ENCODE measurements around the gene C17orf107. TPM values are rescaled to one million over a fixed set of nuclear protein-coding genes. Genes with fewer than 3 reads are reported as not detected.
"Not testable (repeated sequence)": the region's sequence is repeated elsewhere in the genome, so short reads cannot be mapped to it uniquely, and the experiment has no call there.

C17orf107 gene
- total RNA-seq, 1 donor from 2014 or later = 1.8 TPM

DNA sequence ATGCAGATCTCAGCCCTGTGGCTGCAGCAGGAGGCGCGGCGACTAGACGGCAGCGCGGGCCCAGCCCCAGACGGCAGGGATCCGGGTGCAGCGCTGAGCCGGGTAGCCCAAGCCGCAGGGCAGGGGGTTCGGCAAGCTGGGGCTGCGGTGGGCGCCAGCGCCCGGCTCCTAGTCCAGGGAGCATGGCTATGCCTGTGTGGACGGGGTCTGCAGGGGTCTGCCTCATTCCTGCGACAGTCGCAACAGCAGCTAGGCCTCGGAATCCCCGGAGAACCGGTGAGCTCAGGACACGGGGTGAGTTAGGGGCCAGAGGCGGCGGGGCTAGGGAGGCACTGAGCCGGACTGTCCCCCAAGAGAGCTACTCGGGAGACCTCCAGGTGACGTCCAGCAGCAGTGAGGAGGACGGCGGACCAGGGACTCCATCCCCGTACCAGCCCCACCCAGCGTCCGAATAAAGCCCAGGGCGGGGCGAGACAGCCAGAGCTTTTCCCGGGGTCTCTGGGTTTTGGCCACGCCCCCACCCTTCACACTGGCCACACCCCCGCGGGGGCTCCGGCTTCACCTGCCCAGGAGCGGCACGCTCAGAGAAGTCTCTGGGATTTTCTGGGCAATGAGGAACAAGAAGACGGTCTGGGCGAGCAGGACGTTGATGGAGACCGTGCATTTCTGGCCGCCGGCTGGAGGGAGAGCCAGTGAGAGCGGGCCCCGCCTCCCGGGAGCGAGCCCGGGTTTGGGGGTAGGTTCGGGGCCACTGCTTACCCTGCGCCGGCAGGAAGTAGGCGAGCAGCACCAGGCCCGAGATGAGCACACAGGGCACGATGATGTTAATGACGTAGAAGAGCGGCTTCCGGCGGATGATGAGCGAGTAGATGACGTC, 1.1 kb downstream of the C17orf107 start:
- Mint-ChIP-seq H3K4me1 (peaks cover 10% of the 10 kb centered on the region), H3K36me3 (ENCODE audit: low read depth) (peaks cover 3% of the 10 kb centered on the region), H3K27me3 (ENCODE audit: low read depth) (peaks cover 16% of the 10 kb centered on the region), H3K4me3 (no peak overlapping the region), H3K9me3 (no peaks in the 10 kb centered on the region), H3K27ac (ENCODE audit: unreplicated experiment) (no peak overlapping the region)
- TF ChIP-seq, protein P1, sequence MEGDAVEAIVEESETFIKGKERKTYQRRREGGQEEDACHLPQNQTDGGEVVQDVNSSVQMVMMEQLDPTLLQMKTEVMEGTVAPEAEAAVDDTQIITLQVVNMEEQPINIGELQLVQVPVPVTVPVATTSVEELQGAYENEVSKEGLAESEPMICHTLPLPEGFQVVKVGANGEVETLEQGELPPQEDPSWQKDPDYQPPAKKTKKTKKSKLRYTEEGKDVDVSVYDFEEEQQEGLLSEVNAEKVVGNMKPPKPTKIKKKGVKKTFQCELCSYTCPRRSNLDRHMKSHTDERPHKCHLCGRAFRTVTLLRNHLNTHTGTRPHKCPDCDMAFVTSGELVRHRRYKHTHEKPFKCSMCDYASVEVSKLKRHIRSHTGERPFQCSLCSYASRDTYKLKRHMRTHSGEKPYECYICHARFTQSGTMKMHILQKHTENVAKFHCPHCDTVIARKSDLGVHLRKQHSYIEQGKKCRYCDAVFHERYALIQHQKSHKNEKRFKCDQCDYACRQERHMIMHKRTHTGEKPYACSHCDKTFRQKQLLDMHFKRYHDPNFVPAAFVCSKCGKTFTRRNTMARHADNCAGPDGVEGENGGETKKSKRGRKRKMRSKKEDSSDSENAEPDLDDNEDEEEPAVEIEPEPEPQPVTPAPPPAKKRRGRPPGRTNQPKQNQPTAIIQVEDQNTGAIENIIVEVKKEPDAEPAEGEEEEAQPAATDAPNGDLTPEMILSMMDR (conservative IDR thresholded peaks at IDR 0.05) = no peak
- DNase-seq (ENCODE audit: low read depth, low spot score) = no peak

DNA sequence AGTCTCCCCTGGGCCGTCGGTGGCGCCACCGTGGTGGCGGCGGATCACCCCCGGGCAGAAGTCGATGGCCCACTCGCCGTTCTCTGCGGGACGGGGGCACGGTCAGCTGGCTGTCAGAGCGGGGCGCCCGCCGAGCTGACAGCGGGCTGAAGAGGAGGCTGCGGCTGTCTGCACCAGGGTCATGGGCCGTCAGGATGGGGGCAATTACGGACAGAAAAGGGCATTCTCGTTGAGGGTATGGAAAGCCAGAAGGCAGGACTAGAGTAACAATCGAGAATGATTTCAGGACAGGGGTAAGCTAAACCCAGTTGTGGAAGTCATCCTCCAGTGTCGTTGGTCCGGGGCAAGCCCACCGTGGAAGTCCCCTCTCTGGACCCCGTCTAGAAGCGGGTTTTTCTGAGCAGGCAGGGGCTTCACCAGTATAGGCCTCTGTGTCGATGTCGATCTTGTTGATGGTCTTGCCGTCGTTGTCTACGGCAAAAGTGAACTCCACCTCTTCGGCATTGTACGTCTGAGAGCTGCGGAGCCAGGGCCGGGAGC, 1.8 kb downstream of the C17orf107 start:
- Mint-ChIP-seq H3K9me3 (no peaks in the 10 kb centered on the region), H3K27ac (ENCODE audit: unreplicated experiment) (no peak overlapping the region), H3K4me3 (no peak overlapping the region), H3K27me3 (ENCODE audit: low read depth) (peaks cover 20% of the 10 kb centered on the region), H3K36me3 (ENCODE audit: low read depth) (peaks cover 3% of the 10 kb centered on the region), H3K4me1 (peaks cover 10% of the 10 kb centered on the region)
- TF ChIP-seq, protein P1 (conservative IDR thresholded peaks at IDR 0.05) = no peak
- no peak for DNase-seq (ENCODE audit: low read depth, low spot score)

DNA sequence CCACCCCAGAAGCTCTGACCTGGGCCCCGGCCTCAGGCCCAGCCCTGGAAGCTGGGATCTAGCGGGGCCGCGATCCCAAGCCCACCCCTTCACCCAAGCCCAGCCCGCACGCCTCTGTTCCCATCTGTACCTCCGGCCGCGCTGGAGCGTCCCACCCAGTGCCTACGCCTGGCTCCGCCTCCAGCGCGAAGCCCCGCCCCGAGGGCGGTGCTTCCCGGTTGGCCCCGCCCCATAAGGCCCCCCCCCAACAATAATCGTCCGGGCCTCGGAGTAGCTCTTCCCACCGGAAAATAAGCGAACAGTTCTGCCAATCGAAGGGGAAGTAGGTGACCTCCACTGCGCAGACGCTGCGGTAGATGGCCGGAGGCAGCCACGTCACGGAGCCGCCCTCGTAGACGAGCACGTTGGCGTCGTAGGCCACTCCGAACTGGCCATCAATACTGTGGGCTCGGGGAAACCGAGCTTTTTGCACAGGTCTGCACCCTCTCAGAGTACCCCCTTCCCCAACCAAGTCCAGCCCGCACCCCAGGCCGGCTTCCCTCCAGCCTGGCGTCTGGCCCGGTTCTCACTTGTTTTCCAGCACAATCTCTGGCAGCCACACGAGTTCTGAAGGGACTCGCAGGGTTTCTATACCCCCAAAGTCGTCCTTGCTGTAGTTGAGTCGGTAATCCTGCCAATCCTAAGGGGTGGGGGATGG, 2.5 kb downstream of the C17orf107 start:
- H3K9me3 Mint-ChIP-seq = no peaks in the 10 kb centered on the region
- H3K4me1 Mint-ChIP-seq = peaks cover 10% of the 10 kb centered on the region
- peaks cover 3% of the 10 kb centered on the region for H3K36me3 Mint-ChIP-seq (ENCODE audit: low read depth)
- no peak for DNase-seq (ENCODE audit: low read depth, low spot score)
- H3K4me3 Mint-ChIP-seq = no peak overlapping the region
- H3K27ac Mint-ChIP-seq (ENCODE audit: unreplicated experiment) = no peak overlapping the region
- H3K27me3 Mint-ChIP-seq (ENCODE audit: low read depth) = peaks cover 20% of the 10 kb centered on the region
- TF ChIP-seq, protein P1 (conservative IDR thresholded peaks at IDR 0.05) = no peak

DNA sequence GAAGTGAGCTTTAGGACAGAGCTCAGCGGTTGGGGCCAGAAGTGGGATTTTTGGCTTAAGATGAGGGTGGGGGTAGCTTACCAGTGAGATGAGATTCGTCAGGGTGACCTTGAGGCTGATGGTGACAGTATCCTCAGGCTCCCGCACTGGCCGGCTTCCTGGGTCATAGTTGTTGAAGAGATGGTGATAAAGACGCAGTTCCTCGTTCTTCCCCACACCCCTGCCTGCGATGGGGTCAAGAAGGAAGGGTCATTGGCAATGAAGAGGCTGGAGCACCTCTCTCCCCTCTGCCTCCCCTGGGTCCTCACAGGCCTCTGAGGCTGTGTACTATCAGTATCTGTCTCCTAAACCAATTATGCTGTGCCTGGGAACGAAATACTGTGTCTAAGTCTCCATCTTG, 3.2 kb downstream of the C17orf107 start:
- Mint-ChIP-seq H3K27ac (ENCODE audit: unreplicated experiment) (no peak overlapping the region), H3K36me3 (ENCODE audit: low read depth) (peaks cover 3% of the 10 kb centered on the region), H3K27me3 (ENCODE audit: low read depth) (peaks cover 20% of the 10 kb centered on the region), H3K4me3 (no peak overlapping the region), H3K4me1 (peaks cover 10% of the 10 kb centered on the region), H3K9me3 (no peaks in the 10 kb centered on the region)
- DNase-seq (ENCODE audit: low read depth, low spot score) = no peak
- TF ChIP-seq, protein P1 (conservative IDR thresholded peaks at IDR 0.05) = no peak

DNA sequence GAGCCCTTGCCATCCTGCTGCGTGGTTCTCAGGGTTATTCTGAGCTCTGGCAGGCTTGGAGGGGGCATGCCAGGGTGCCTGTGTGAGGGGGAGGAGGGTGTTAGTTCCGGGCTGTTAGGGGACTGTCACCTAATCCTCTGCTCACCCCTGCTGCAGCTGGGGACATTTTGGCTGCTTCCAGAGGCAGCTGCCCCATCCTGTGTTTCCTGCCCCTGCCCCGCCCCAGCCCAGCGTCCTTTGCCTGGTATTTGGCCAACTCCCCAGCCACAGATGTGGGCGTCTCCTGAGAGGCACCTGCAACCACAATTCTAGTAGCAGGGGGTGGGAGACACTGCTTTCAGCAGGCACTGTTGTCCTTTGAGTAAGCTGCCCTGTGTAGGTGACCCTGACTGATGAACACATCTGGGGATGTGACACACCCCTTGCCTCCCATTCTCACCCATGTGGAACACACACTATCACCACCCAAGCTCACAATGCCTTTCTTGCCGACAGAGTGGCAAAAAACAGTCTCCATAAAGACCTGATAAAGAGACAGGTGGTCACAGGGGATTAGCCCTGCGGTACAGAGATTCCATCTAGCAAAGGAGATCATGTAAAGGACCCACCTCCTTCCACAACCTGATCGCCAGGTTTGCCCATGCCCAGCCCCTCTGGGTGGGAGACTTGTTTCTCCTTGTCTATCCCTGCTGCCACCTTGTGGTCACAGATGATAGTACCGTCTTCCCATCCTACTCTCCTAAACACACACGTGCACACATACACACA, 3.9 kb downstream of the C17orf107 start, which contains the start of gene CHRNE:
TSS of gene CHRNE (minus strand) at position 48 of the 768 bp plus-strand sequence. CDS start at position 13, 35 bp downstream.
- peak within 1 kb of the TSS; percentile 69 for H3K4me3 Mint-ChIP-seq
- peak within 1 kb of the TSS; percentile 83 for H3K27ac Mint-ChIP-seq (ENCODE audit: unreplicated experiment)
- no peaks in the 10 kb centered on the region for H3K9me3 Mint-ChIP-seq
- H3K4me1 Mint-ChIP-seq = peaks cover 10% of the 10 kb centered on the region
- TF ChIP-seq, protein P1 (conservative IDR thresholded peaks at IDR 0.05) = peak; percentile 79
- peaks cover 20% of the 10 kb centered on the region for H3K27me3 Mint-ChIP-seq (ENCODE audit: low read depth)
- DNase-seq (ENCODE audit: low read depth, low spot score) = peak; percentile 74
- peaks cover 3% of the 10 kb centered on the region for H3K36me3 Mint-ChIP-seq (ENCODE audit: low read depth)

DNA sequence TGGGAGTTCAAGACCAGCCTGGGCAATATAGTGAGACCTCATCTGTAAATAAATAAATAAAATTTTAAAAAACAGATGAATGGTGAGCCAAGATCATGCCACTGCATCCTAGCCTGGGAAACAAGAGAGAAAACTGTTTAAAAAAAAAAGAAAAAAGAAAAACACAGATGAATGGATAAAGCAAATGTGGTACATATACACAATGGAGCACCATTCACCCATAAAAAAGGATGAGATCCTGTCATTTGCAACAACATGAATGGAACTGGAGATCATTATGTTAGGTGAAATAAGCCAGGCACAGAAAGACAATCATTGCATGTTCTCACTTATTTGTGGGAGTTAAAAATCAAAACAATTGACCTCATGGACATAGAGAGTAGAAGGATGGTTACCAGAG, 7.3 kb downstream of the C17orf107 start:
- not testable (repeated sequence) for H3K4me3 Mint-ChIP-seq; H3K9me3 Mint-ChIP-seq; H3K27ac Mint-ChIP-seq (ENCODE audit: unreplicated experiment); DNase-seq (ENCODE audit: low read depth, low spot score); H3K36me3 Mint-ChIP-seq (ENCODE audit: low read depth)
- H3K4me1 Mint-ChIP-seq = peaks cover 11% of the 10 kb centered on the region
- peaks cover 12% of the 10 kb centered on the region for H3K27me3 Mint-ChIP-seq (ENCODE audit: low read depth)
